HT-29 (cell line): Measurements from ENCODE around the gene PLXNB2. TPM values are rescaled to one million over a fixed set of nuclear protein-coding genes. Genes with fewer than 3 reads are reported as not detected.

Experiments
- DNase-seq: peaks from one replicate; pipeline ENCODE4 v3.0.0-alpha.2; 2015; ENCODE audit warnings: low spot score
- total RNA-seq: library from RNA; depleted of rRNA; stranded (reverse); fragments of >200 nt; shearing (Covaris generic); gene quantifications from 2 replicates; pipeline ENCODE4 v1.2.3, GENCODE V29; 2014; rRNA removed

PLXNB2 gene
- total RNA-seq, 1 experiment from 2014 or later = 247 TPM

DNA sequence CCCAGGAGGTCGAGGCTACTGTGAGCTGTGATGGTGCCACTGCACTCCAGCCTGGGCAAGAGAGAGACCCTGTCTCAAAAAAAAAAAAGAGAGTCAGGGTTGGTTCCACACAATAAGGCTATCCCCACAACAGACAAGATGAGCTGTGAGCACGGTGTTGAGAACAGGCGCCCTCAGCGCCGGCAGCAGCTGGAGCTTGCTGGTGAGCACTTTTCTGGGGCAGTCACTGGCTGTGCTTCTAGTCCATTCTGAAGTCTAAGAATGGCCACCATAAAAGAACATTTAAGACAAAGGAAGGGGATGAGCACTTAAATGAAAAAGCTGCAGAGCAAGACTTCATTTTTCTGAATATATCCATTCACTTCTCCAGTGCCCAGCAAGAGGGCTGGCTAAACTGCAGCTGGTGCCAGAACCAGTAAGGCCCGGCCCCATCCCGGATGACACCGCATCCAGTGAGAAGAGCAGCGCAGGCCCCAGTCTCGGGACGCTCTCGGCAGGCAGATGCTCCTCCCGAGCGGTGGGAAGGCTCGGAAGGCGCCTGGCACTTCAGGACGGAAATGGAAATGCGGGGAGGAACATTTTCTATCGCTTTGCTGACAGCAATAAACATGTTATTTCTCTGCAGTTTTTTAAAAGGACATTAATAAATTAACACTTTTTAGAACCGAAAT lies 74.8 kb downstream of the PLXNB2 start:
- no peak for DNase-seq

- DNase-seq = no peak
Measured at GRCh38 chr22:50229370-50229769, 78.1 kb downstream of the PLXNB2 start.

DNA sequence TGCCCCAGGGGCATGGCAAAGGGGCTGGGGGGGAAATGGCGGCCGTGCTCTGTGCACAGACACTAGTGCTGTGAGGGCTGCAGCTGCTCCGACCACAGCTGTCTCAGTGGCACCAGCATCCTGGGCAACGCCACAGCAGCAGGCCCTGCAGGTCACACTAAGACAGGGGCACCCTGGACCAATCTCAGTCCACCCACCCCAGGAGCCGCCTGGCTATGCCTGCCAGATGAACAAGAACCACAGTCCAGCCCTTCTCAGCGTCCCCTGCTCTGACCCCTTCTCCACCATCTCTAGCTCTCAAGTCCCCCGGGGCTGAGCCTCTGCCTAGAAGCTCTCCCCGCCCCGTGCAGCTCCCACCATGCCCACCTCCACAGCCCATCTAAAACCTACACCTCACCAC lies 79.1 kb downstream of the PLXNB2 start:
- DNase-seq = no peak

DNA sequence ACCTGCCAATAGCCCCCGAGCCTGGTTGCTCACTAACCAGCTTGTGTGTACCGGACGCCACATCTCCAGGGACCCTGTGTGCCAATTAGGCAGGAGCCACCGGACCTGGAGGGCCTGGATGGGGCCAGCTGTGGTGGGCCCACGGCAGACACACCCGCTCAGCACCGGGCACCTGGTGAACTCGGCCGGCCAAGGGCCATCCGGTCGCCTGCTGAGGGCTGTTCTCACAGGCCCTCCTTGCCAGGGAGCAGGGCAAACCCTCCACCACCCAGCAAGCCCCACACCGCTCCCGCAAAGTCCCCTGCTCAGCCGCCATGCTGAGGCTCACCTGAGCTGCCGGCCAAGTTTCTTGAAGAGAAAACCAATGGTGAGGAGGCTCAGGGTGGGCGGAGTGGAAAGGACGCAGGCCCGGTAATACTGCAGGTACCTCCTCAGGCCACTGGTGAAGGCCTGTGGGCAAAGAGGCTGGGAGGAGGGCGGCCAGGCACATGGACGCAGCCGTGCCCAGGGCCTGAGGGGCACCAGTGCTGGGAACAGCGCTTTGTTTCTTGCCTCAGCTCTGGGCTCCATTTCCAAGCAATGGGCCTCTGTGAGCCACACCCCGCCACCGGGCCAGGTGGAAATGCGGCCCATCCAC lies 79.7 kb downstream of the PLXNB2 start:
- DNase-seq = no peak

DNA sequence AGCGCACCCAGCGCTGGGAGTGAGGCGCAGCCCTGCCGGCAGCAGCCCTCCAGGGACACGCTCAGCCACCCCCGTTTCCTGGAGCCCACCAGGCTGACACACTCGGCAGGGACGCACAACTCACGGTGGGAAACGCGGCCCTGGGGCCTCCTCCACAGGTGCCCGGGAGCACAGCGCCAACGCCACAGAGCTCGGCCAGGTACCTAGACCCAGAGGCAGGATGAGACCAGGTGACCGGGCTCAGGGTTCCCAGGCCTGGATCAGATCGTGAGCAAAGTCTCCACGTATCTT lies 80.6 kb downstream of the PLXNB2 start:
- no peak for DNase-seq

- no peak for DNase-seq
Measured at GRCh38 chr22:50226063-50226874, 81.2 kb downstream of the PLXNB2 start.

GRCh38 chr22:50225200-50225969 lies 82.1 kb downstream of the PLXNB2 start:
- no peak for DNase-seq

Other genes with a start within 250 kb of the PLXNB2 start
- gene TTLL8, start 249.3 kb downstream of the PLXNB2 start, total RNA-seq = not detected in 2 replicates
- gene MLC1, start 222.2 kb downstream of the PLXNB2 start, total RNA-seq = not detected in 2 replicates
- gene MOV10L1, start 217.6 kb downstream of the PLXNB2 start, total RNA-seq = not detected in 2 replicates
- 1.1 and 1.4 TPM in 2 replicates for gene PANX2, start 136.9 kb downstream of the PLXNB2 start, total RNA-seq
- 75.2 and 82.3 TPM in 2 replicates for gene TRABD, start 121.7 kb downstream of the PLXNB2 start, total RNA-seq
- gene SELENOO, start 106.6 kb downstream of the PLXNB2 start, total RNA-seq = 65.3 and 79.4 TPM in 2 replicates
- gene TUBGCP6, start 62.6 kb downstream of the PLXNB2 start, total RNA-seq = 30.8 and 32.2 TPM in 2 replicates
- 62.6 and 63.3 TPM in 2 replicates for gene HDAC10, start 56.4 kb downstream of the PLXNB2 start, total RNA-seq
- 6.6 and 6.7 TPM in 2 replicates for gene MAPK12, start 46.0 kb downstream of the PLXNB2 start, total RNA-seq
- 1.6 and 2.2 TPM in 2 replicates for gene MAPK11, start 37.3 kb downstream of the PLXNB2 start, total RNA-seq
- 4.5 and 5.2 TPM in 2 replicates for gene DENND6B, start 19.4 kb upstream of the PLXNB2 start, total RNA-seq
- 54.1 and 56.7 TPM in 2 replicates for gene PPP6R2, start 35.7 kb upstream of the PLXNB2 start, total RNA-seq
- gene SBF1, start 167.4 kb upstream of the PLXNB2 start, total RNA-seq = 85.0 and 102 TPM in 2 replicates
- 2.2 and 4.2 TPM in 2 replicates for gene ADM2, start 173.9 kb upstream of the PLXNB2 start, total RNA-seq
- not detected in 2 replicates for gene MIOX, start 179.2 kb upstream of the PLXNB2 start, total RNA-seq
- 52.8 and 53.2 TPM in 2 replicates for gene LMF2, start 200.1 kb upstream of the PLXNB2 start, total RNA-seq
- 87.9 and 88.8 TPM in 2 replicates for gene NCAPH2, start 200.6 kb upstream of the PLXNB2 start, total RNA-seq
- 5.0 and 5.5 TPM in 2 replicates for gene SCO2, start 218.0 kb upstream of the PLXNB2 start, total RNA-seq
- 6.9 and 7.4 TPM in 2 replicates for gene TYMP, start 222.4 kb upstream of the PLXNB2 start, total RNA-seq
- gene KLHDC7B, start 238.3 kb upstream of the PLXNB2 start, total RNA-seq = not detected in 2 replicates